Stimulated activated CD8-positive, alpha-beta memory T cell treated with anti-CD3 and anti-CD28 coated beads, Interleukin-7, amount 100 ng/mL, for 4 hours (primary cell): ENCODE measurements around the gene NPNT.

Experiments used
- DNase-seq, 2 donors: peaks; one replicate each; pipeline ENCODE4 v3.0.0-alpha.2; 2020; ENCODE audit warnings: low read depth in 2 of 2

Gene NPNT

GRCh38 chr4:105969575-105969974 is 74.3 kb downstream of the NPNT start:
- no peak for DNase-seq

- DNase-seq = no peak
Measured at GRCh38 chr4:105970371-105970770, 75.1 kb downstream of the NPNT start.

GRCh38 chr4:105971036-105971435 is 75.8 kb downstream of the NPNT start:
- DNase-seq = no peak

GRCh38 chr4:105972946-105973621 is 77.8 kb downstream of the NPNT start:
- DNase-seq = no peak

GRCh38 chr4:105976915-105977314 is 81.6 kb downstream of the NPNT start:
- DNase-seq = no peak

- no peak for DNase-seq
Measured at GRCh38 chr4:105978684-105979296, 83.5 kb downstream of the NPNT start.

- no peak for DNase-seq
Measured at GRCh38 chr4:105979506-105979905, 84.2 kb downstream of the NPNT start.

- DNase-seq = no peak
Measured at GRCh38 chr4:105988671-105989070, 93.4 kb downstream of the NPNT start.

- no peak for DNase-seq
Measured at GRCh38 chr4:105989485-105990242, 94.4 kb downstream of the NPNT start.

GRCh38 chr4:105990933-105991332 is 95.7 kb downstream of the NPNT start:
- DNase-seq = no peak

GRCh38 chr4:105991726-105992125 is 96.5 kb downstream of the NPNT start:
- no peak for DNase-seq

GRCh38 chr4:105992641-105993305 is 97.5 kb downstream of the NPNT start:
- no peak for DNase-seq

GRCh38 chr4:105994061-105994460 is 98.8 kb downstream of the NPNT start:
- DNase-seq = no peak

- no peak for DNase-seq
Measured at GRCh38 chr4:105994841-105995501, 99.7 kb downstream of the NPNT start.

- DNase-seq = no peak
Measured at GRCh38 chr4:105996845-105997244, 101.6 kb downstream of the NPNT start.

- DNase-seq = no peak
Measured at GRCh38 chr4:105998171-105999063, 103.1 kb downstream of the NPNT start.

GRCh38 chr4:106002994-106003393 is 107.7 kb downstream of the NPNT start:
- no peak for DNase-seq

GRCh38 chr4:106010761-106011160 is 115.5 kb downstream of the NPNT start:
- DNase-seq = no peak

GRCh38 chr4:106011387-106011786 is 116.1 kb downstream of the NPNT start:
- DNase-seq = no peak

- no peak for DNase-seq
Measured at GRCh38 chr4:106017975-106018374, 122.7 kb downstream of the NPNT start.

GRCh38 chr4:106019771-106020170 is 124.5 kb downstream of the NPNT start:
- no peak for DNase-seq
